GM04503 (cell line): ENCODE measurements around the gene ZNF428.
"Not testable (repeated sequence)": the region's sequence is repeated elsewhere in the genome, so short reads cannot be mapped to it uniquely, and the experiment has no call there.

Experiments used
- DNase-seq: peaks from one replicate; pipeline ENCODE4 v3.0.0-alpha.2; 2012; ENCODE audit warnings: low read depth

The ZNF428 gene

GRCh38 chr19:43592800-43593350 lies 26.6 kb downstream of the ZNF428 start:
- DNase-seq, result no peak

- DNase-seq, result no peak
Observed at GRCh38 chr19:43591904-43592772, 27.3 kb downstream of the ZNF428 start.

- no peak for DNase-seq
Observed at GRCh38 chr19:43589678-43590077, 29.8 kb downstream of the ZNF428 start.

GRCh38 chr19:43589277-43589676 lies 30.2 kb downstream of the ZNF428 start:
- DNase-seq, result no peak

GRCh38 chr19:43587029-43587428 lies 32.4 kb downstream of the ZNF428 start:
- not testable (repeated sequence) for DNase-seq

- no peak for DNase-seq
Observed at GRCh38 chr19:43586346-43586745, 33.1 kb downstream of the ZNF428 start.

- no peak for DNase-seq
Observed at GRCh38 chr19:43584484-43584883, 34.9 kb downstream of the ZNF428 start.

GRCh38 chr19:43582495-43582894 lies 36.9 kb downstream of the ZNF428 start:
- DNase-seq, result no peak

GRCh38 chr19:43581467-43581866 lies 38.0 kb downstream of the ZNF428 start:
- no peak for DNase-seq

- DNase-seq, result no peak
Observed at GRCh38 chr19:43578787-43579186, 40.6 kb downstream of the ZNF428 start.

- no peak for DNase-seq
Observed at GRCh38 chr19:43575955-43576878, 43.2 kb downstream of the ZNF428 start.

- DNase-seq, result peak; percentile 88
Observed at GRCh38 chr19:43575156-43575950, 44.1 kb downstream of the ZNF428 start, which contains the start of the genes PINLYP and XRCC1. Gene PINLYP, plus strand, starts transcription at chr19:43575801. Its CDS starts 1,391 bp downstream, at chr19:43577192. Gene XRCC1, minus strand, starts transcription at chr19:43575527. Its CDS starts 69 bp downstream, at chr19:43575458.

GRCh38 chr19:43574424-43575155 lies 44.8 kb downstream of the ZNF428 start:
- no peak for DNase-seq

- DNase-seq, result no peak
Observed at GRCh38 chr19:43572171-43572588, 47.2 kb downstream of the ZNF428 start.

GRCh38 chr19:43570174-43570791 lies 49.1 kb downstream of the ZNF428 start:
- DNase-seq, result no peak

GRCh38 chr19:43569657-43570056 lies 49.8 kb downstream of the ZNF428 start:
- DNase-seq, result no peak

- no peak for DNase-seq
Observed at GRCh38 chr19:43564800-43565199, 54.6 kb downstream of the ZNF428 start.

GRCh38 chr19:43563816-43564457 lies 55.5 kb downstream of the ZNF428 start:
- no peak for DNase-seq

- peak; percentile 82 for DNase-seq
Observed at GRCh38 chr19:43562698-43563241, 56.7 kb downstream of the ZNF428 start.
